GM06990 (cell line): Measurements from ENCODE around the gene CYRIA.

Experiments used
- DNase-seq: peaks from one replicate; pipeline ENCODE4 v3.0.0-alpha.2; 2011; ENCODE audit not compliant: insufficient read length; ENCODE audit errors: extremely low read depth
- H3K27me3 ChIP-seq: replicated peaks from 2 replicates; pipeline ENCODE4 v1.6.0; 2011; ENCODE audit warnings: low read length; ENCODE audit not compliant: control insufficient read depth, insufficient read depth
- H3K36me3 ChIP-seq: 2 replicates; pipeline ENCODE4 v1.5.1; 2011; ENCODE audit warnings: low read length; ENCODE audit not compliant: control insufficient read depth, insufficient read depth
- H3K4me3 ChIP-seq: replicated peaks from 2 replicates; pipeline ENCODE4 v1.5.1; 2011; ENCODE audit warnings: low read depth, mild to moderate bottlenecking, control low read depth, low read length
- CTCF ChIP-seq: IDR thresholded peaks from 2 replicates; pipeline ENCODE4 v1.5.1; 2011; ENCODE audit warnings: low read length, control low read depth, mild to moderate bottlenecking, inconsistent platforms; ENCODE audit not compliant: insufficient read depth, poor library complexity, severe bottlenecking

The CYRIA gene

DNA sequence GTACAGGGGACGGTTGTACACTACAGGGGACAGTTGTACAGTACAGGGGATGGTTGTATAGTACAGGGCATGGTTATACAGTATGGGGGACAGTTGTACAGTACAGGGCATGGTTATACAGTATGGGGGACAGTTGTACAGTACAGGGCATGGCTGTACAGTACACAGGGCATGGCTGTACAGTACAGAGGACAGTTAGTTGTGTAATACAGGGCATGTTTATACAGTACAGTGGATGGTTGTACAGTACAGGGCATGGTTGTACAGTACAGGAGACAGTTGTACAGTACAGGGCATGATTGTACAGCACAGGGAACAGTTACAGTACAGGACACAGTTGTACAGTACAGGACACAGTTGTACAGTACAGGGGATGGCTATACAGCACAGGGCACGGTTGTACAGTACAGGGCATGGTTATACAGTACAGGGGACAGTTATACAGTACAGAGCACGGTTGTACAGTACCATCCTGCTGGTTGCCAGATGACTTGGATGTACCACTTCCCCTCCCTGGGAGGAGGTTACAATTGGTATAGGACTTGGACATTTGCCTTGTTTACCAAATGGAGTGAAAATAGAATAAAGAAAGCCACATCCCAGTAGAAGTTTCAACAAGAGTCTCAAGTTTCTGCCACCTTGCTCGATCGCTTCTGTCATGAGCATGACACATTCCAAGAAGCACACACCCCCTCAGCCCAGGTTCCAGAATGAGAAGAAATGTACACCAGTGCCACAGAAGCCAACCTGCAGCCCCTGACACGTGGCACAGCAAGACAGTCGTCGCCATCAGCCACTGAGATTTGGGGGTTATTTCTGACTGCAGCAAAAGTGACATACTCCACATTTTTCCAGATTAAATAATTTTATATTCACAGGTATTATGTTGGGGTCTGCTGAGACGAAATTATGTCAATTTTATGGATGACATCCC is 16.0 kb downstream of the CYRIA start:
- H3K36me3 ChIP-seq: no peaks in the 10 kb centered on the region
- no peak for TF ChIP-seq CTCF
- H3K27me3 ChIP-seq: no peaks in the 10 kb centered on the region
- H3K4me3 ChIP-seq: no peak overlapping the region
- DNase-seq: no peak

- Histone ChIP-seq H3K4me3 (no peak overlapping the region), H3K27me3 (no peaks in the 10 kb centered on the region), H3K36me3 (no peaks in the 10 kb centered on the region)
- no peak for TF ChIP-seq CTCF
- no peak for DNase-seq
Measured at GRCh38 chr2:16647992-16648617, 17.5 kb downstream of the CYRIA start.

- DNase-seq: no peak
- Histone ChIP-seq H3K27me3 (no peaks in the 10 kb centered on the region), H3K36me3 (no peaks in the 10 kb centered on the region), H3K4me3 (no peak overlapping the region)
- TF ChIP-seq CTCF: no peak
Measured at GRCh38 chr2:16645775-16646559, 19.7 kb downstream of the CYRIA start.

GRCh38 chr2:16645088-16645487 is 20.5 kb downstream of the CYRIA start:
- Histone ChIP-seq H3K4me3 (no peak overlapping the region), H3K36me3 (no peaks in the 10 kb centered on the region), H3K27me3 (no peaks in the 10 kb centered on the region)
- no peak for DNase-seq
- no peak for TF ChIP-seq CTCF

DNA sequence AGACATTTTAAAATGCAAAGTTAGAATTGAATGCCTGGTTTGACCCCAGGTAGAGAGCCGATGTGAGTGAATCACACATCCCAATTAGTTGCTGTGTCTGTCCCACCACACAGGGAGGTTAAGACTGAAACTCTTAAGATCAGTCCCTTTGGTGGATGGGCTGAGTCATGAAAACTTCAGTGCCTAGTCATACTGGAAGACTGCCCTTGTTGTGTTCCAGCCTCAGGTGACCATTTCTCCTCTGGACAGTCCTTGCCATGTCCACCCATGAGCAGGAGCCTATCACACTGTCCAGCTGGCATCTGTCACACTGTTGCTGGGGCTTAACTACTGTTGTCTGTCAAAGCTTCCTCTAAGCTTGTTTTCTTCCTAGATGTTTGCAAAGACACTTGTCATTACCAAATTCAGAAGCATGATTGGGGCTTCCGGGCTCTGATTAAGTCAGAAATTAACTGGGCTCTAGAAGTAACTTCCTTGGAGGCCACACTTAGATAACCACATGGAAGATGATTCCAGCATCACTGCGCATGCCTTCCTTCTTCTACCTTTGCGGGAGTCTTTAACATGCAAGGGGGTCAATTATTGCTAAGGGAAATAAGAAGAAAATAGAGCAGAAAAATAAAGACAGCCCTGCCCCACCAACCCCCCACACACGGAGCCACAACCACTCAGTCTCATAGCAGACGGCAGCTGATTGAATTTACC is 21.3 kb downstream of the CYRIA start:
- TF ChIP-seq CTCF: no peak
- H3K4me3 ChIP-seq: no peak overlapping the region
- H3K27me3 ChIP-seq: no peaks in the 10 kb centered on the region
- H3K36me3 ChIP-seq: no peaks in the 10 kb centered on the region
- no peak for DNase-seq
